K562 (cell line): ENCODE results near the gene ZNF785.

Experiments
- ATF3 ChIP-seq, 2 experiments: fragments of 450-650 bp in 1 of 2; sonication (generic) in 1 of 2; formaldehyde crosslinking in 1 of 2; IDR thresholded peaks in 1 of 2; conservative IDR thresholded peaks in 1 of 2; 2 replicates each; pipeline versions ENCODE4 v1.6.1 to v1.8.1; 2016 to 2023; ENCODE audit warnings: mild to moderate bottlenecking in 2 of 2, moderate library complexity in 2 of 2, inconsistent platforms in 1 of 2, missing genetic modification reagents in 1 of 2
- ESRRA ChIP-seq: fragments of 450-650 bp; IDR thresholded peaks from 2 replicates; pipeline ENCODE4 v1.6.1; 2014; ENCODE audit warnings: low read depth, mild to moderate bottlenecking, moderate library complexity, borderline replicate concordance
- KAT2B ChIP-seq: IDR thresholded peaks from one replicate; pipeline ENCODE4 v1.6.1; 2012; ENCODE audit warnings: low read depth, mild to moderate bottlenecking, control low read depth, inconsistent platforms, low read length, moderate library complexity
- NR2C2 ChIP-seq, 2 experiments: fragments of 200-800 bp in 1 of 2; sonication (Bioruptor generic) in 1 of 2; sonication (generic) in 1 of 2; formaldehyde crosslinking in 1 of 2; IDR thresholded peaks; 2 replicates each; pipeline versions ENCODE4 v1.6.1 to v1.8.0; 2016 to 2022; ENCODE audit warnings: mild to moderate bottlenecking in 1 of 2, missing compliant biosample characterization in 1 of 2, missing genetic modification characterization in 1 of 2, missing genetic modification reagents in 1 of 2
- RFX5 ChIP-seq: IDR thresholded peaks from 2 replicates; pipeline ENCODE4 v1.6.1; 2011; ENCODE audit warnings: low read depth, mild to moderate bottlenecking, improper control_type of control experiment, low read length
- TCF3 ChIP-seq: sonication (generic); formaldehyde crosslinking; IDR thresholded peaks from 2 replicates; pipeline ENCODE4 v1.4.0; 2020; ENCODE audit warnings: mild to moderate bottlenecking, missing genetic modification reagents
- TF ChIP-seq, protein P1 (sequence below): fragments of 150-350 bp; IDR thresholded peaks from 2 replicates; pipeline ENCODE4 v1.6.1; 2014; ENCODE audit warnings: low read depth, mild to moderate bottlenecking, low read length, borderline replicate concordance
- TF ChIP-seq, protein P2 (sequence below), 3 experiments: IDR thresholded peaks in 2 of 3; conservative IDR thresholded peaks in 1 of 3; 2 replicates each; pipeline ENCODE4 v1.5.1; 2011 to 2012; ENCODE audit warnings: low read length in 3 of 3, mild to moderate bottlenecking in 3 of 3, control low read depth in 2 of 3, improper control_type of control experiment in 1 of 3, inconsistent platforms in 1 of 3, low read depth in 1 of 3, mixed read lengths in 1 of 3, moderate library complexity in 1 of 3; ENCODE audit not compliant: insufficient read depth in 2 of 3
- TF ChIP-seq, protein P3 (sequence below): sonication (generic); formaldehyde crosslinking; IDR thresholded peaks from 2 replicates; pipeline ENCODE4 v1.8.1; 2022; ENCODE audit warnings: missing genetic modification reagents

DNA sequence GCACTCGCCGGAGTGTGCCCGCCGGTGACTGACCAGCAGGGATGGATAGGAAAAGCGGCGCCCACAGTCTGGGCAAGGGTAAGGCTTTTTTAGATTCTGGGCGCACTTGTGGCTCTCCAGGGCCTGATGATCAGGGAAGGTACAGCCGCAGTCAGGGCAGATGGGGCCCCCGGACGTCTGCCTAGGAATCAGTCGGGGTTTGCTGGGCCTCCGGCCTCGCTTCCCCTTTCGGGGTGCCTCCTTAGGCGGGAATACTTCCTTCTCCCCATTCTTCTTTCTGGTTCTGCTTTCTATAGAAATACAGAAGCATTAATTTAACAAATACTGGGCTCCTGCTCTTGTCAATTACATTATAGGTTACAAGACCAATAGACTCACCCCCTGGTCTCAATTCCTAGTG, 19.7 kb upstream of the ZNF785 start:
- no peak for TF ChIP-seq NR2C2 (CRISPR knock-in tag; IDR thresholded peaks at IDR 0.05)
- TF ChIP-seq NR2C2 (tag; IDR thresholded peaks at IDR 0.05) = no peak
- TF ChIP-seq TCF3 = no peak
- no peak for TF ChIP-seq RFX5
- TF ChIP-seq, protein P1, sequence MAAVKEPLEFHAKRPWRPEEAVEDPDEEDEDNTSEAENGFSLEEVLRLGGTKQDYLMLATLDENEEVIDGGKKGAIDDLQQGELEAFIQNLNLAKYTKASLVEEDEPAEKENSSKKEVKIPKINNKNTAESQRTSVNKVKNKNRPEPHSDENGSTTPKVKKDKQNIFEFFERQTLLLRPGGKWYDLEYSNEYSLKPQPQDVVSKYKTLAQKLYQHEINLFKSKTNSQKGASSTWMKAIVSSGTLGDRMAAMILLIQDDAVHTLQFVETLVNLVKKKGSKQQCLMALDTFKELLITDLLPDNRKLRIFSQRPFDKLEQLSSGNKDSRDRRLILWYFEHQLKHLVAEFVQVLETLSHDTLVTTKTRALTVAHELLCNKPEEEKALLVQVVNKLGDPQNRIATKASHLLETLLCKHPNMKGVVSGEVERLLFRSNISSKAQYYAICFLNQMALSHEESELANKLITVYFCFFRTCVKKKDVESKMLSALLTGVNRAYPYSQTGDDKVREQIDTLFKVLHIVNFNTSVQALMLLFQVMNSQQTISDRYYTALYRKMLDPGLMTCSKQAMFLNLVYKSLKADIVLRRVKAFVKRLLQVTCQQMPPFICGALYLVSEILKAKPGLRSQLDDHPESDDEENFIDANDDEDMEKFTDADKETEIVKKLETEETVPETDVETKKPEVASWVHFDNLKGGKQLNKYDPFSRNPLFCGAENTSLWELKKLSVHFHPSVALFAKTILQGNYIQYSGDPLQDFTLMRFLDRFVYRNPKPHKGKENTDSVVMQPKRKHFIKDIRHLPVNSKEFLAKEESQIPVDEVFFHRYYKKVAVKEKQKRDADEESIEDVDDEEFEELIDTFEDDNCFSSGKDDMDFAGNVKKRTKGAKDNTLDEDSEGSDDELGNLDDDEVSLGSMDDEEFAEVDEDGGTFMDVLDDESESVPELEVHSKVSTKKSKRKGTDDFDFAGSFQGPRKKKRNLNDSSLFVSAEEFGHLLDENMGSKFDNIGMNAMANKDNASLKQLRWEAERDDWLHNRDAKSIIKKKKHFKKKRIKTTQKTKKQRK = no peak
- TF ChIP-seq, protein P2, sequence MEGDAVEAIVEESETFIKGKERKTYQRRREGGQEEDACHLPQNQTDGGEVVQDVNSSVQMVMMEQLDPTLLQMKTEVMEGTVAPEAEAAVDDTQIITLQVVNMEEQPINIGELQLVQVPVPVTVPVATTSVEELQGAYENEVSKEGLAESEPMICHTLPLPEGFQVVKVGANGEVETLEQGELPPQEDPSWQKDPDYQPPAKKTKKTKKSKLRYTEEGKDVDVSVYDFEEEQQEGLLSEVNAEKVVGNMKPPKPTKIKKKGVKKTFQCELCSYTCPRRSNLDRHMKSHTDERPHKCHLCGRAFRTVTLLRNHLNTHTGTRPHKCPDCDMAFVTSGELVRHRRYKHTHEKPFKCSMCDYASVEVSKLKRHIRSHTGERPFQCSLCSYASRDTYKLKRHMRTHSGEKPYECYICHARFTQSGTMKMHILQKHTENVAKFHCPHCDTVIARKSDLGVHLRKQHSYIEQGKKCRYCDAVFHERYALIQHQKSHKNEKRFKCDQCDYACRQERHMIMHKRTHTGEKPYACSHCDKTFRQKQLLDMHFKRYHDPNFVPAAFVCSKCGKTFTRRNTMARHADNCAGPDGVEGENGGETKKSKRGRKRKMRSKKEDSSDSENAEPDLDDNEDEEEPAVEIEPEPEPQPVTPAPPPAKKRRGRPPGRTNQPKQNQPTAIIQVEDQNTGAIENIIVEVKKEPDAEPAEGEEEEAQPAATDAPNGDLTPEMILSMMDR (IDR thresholded peaks at IDR 0.05 in 2 of 3, conservative IDR thresholded peaks at IDR 0.05 in 1 of 3; ENCODE audit: insufficient read depth in 2 of 3, low read depth in 1 of 3, low read length in 3 of 3) = no peak
- no peak for TF ChIP-seq KAT2B
- TF ChIP-seq, protein P3, sequence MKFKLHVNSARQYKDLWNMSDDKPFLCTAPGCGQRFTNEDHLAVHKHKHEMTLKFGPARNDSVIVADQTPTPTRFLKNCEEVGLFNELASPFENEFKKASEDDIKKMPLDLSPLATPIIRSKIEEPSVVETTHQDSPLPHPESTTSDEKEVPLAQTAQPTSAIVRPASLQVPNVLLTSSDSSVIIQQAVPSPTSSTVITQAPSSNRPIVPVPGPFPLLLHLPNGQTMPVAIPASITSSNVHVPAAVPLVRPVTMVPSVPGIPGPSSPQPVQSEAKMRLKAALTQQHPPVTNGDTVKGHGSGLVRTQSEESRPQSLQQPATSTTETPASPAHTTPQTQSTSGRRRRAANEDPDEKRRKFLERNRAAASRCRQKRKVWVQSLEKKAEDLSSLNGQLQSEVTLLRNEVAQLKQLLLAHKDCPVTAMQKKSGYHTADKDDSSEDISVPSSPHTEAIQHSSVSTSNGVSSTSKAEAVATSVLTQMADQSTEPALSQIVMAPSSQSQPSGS = no peak
- no peak for TF ChIP-seq ATF3 (IDR thresholded peaks at IDR 0.05)
- no peak for TF ChIP-seq ATF3 (CRISPR knock-in tag; conservative IDR thresholded peaks at IDR 0.05)
- no peak for TF ChIP-seq ESRRA
